Right lobe of liver (tissue), 4 donors: ENCODE measurements around the gene ALDH3B1.
"Not testable (repeated sequence)": the region's sequence is repeated elsewhere in the genome, so short reads cannot be mapped to it uniquely, and the experiment has no call there.

Experiments used
- CTCF ChIP-seq, 4 donors: fragments of 200-600 bp in 3 of 4; fragments of 450-650 bp in 1 of 4; IDR thresholded peaks; one replicate each; pipeline versions ENCODE4 v1.5.1 to v1.8.0; 2016 to 2022; ENCODE audit warnings: antibody characterized with exemption in 4 of 4, mild to moderate bottlenecking in 2 of 4
- POLR2A ChIP-seq: fragments of 450-650 bp; IDR thresholded peaks from one replicate; pipeline ENCODE4 v1.6.1; 2017; ENCODE audit warnings: antibody characterized with exemption, mild to moderate bottlenecking
- donor health status: DM: no; HTN: no; CAD: no.
- donor health status: DM: no; HTN: no; CAD: no.
- donor health status: DM: no; HTN: yes; CAD: no.

GRCh38 chr11:67985302-67985701 lies 24.8 kb upstream of the ALDH3B1 start:
- TF ChIP-seq CTCF (IDR thresholded peaks at IDR 0.05); POLR2A: not testable (repeated sequence)
